Peyer's patch (tissue), 4 donors: Measurements from ENCODE around the gene PXK. TPM values are rescaled to one million over a fixed set of nuclear protein-coding genes. Genes with fewer than 3 reads are reported as not detected.

Source experiments
- DNase-seq, 3 donors: peaks; one replicate each; pipeline ENCODE4 v3.0.0-alpha.2; 2017 to 2019
- H3K27ac ChIP-seq, 4 donors: fragments of 200-600 bp; sonication (generic); one replicate each; pipeline ENCODE4 v1.5.1; 2016 to 2019
- H3K27me3 ChIP-seq, 2 donors: fragments of 200-600 bp; sonication (generic); one replicate each; pipeline ENCODE4 v1.5.1; 2019
- H3K36me3 ChIP-seq, 3 donors: fragments of 200-600 bp; sonication (generic); one replicate each; pipeline ENCODE4 v1.5.1; 2016 to 2019
- H3K4me1 ChIP-seq, 4 donors: fragments of 200-600 bp; sonication (generic); one replicate each; pipeline ENCODE4 v1.5.1; 2016 to 2019
- H3K4me3 ChIP-seq, 4 donors: fragments of 200-600 bp; sonication (generic); 1 replicate in 3 of 4; 2 replicates in 1 of 4; pipeline ENCODE4 v1.5.1; 2016 to 2019; ENCODE audit warnings: mild to moderate bottlenecking in 1 of 4
- H3K9me3 ChIP-seq, 4 donors: fragments of 200-600 bp; sonication (generic); one replicate each; pipeline ENCODE4 v1.5.1; 2016 to 2019; ENCODE audit warnings: mild to moderate bottlenecking in 1 of 4
- CTCF ChIP-seq, 6 experiments: fragments of 450-650 bp in 4 of 6; fragments of 200-600 bp in 2 of 6; sonication (generic) in 1 of 6; IDR thresholded peaks; one replicate each; pipeline ENCODE4 v1.5.1; 2017 to 2019; ENCODE audit warnings: antibody characterized with exemption in 6 of 6, mild to moderate bottlenecking in 3 of 6, moderate library complexity in 1 of 6
- POLR2A ChIP-seq, 2 donors: fragments of 450-650 bp; IDR thresholded peaks; one replicate each; pipeline ENCODE4 v1.5.1; 2017; ENCODE audit warnings: antibody characterized with exemption in 2 of 2, mild to moderate bottlenecking in 2 of 2, moderate library complexity in 2 of 2
- total RNA-seq, 4 donors: library from RNA; depleted of rRNA; stranded (reverse); fragments of >200 nt; gene quantifications; one replicate each; pipeline ENCODE4 v1.1.0, GENCODE V29; 2016

Gene PXK
- total RNA-seq, 4 donors from 2014 or later = 15.3 to 73.4 (median 28.4) TPM

GRCh38 chr3:58298190-58298589 lies 34.5 kb upstream of the PXK start:
- no peaks in the 10 kb centered on the region for H3K4me1 ChIP-seq
- H3K9me3 ChIP-seq = peaks cover 0 to 5% (median 0%) of the 10 kb centered on the region in 4 donors
- TF ChIP-seq CTCF (IDR thresholded peaks at IDR 0.05) (no peak), POLR2A (IDR thresholded peaks at IDR 0.05) (no peak)
- H3K4me3 ChIP-seq = no peak overlapping the region
- H3K27ac ChIP-seq = no peak overlapping the region
- H3K36me3 ChIP-seq = no peaks in the 10 kb centered on the region
- no peak for DNase-seq
- no peaks in the 10 kb centered on the region for H3K27me3 ChIP-seq

GRCh38 chr3:58299075-58299474 lies 33.6 kb upstream of the PXK start:
- Histone ChIP-seq H3K36me3 (no peaks in the 10 kb centered on the region), H3K4me1 (no peaks in the 10 kb centered on the region), H3K27me3 (no peaks in the 10 kb centered on the region), H3K9me3 (peaks cover 0 to 5% (median 0%) of the 10 kb centered on the region in 4 donors), H3K4me3 (no peak overlapping the region), H3K27ac (no peak overlapping the region)
- no peak for TF ChIP-seq POLR2A (IDR thresholded peaks at IDR 0.05)
- TF ChIP-seq CTCF (IDR thresholded peaks at IDR 0.05) = no peak
- DNase-seq = no peak

GRCh38 chr3:58299839-58300516 lies 32.7 kb upstream of the PXK start:
- Histone ChIP-seq H3K36me3 (no peaks in the 10 kb centered on the region), H3K4me3 (no peak overlapping the region), H3K4me1 (no peaks in the 10 kb centered on the region), H3K9me3 (peaks cover 0 to 4% (median 0%) of the 10 kb centered on the region in 4 donors), H3K27ac (no peak overlapping the region), H3K27me3 (no peaks in the 10 kb centered on the region)
- no peak for DNase-seq
- peak in 5 of 6 experiments; percentile 25 to 70 (median 59) for TF ChIP-seq CTCF (IDR thresholded peaks at IDR 0.05)
- TF ChIP-seq POLR2A (IDR thresholded peaks at IDR 0.05) = no peak

- H3K4me3 ChIP-seq = peak within 1 kb of the TSS; percentile 61 to 99 (median 72)
- H3K4me1 ChIP-seq = peaks cover 0 to 26% (median 4%) of the 10 kb centered on the region in 4 donors
- peaks cover 0 to 18% (median 0%) of the 10 kb centered on the region in 3 donors for H3K36me3 ChIP-seq
- H3K27me3 ChIP-seq = no peaks in the 10 kb centered on the region
- H3K9me3 ChIP-seq = no peaks in the 10 kb centered on the region
- DNase-seq = peak; percentile 95 to 100 (median 99)
- peak within 1 kb of the TSS; percentile 84 to 98 (median 96) for H3K27ac ChIP-seq
- TF ChIP-seq CTCF (IDR thresholded peaks at IDR 0.05) (peak; percentile 96 to 99 (median 98)), POLR2A (IDR thresholded peaks at IDR 0.05) (peak; percentile 48 to 76)
These were observed 26.6 kb upstream of the PXK start, which contains the start of the genes HTD2 and RPP14 for GRCh38 chr3:58305882-58306711. Gene HTD2, plus strand, starts transcription at chr3:58306520. Its CDS starts 11,094 bp downstream, at chr3:58317614. Gene RPP14, plus strand, starts transcription at chr3:58306245. Its CDS starts 4,085 bp downstream, at chr3:58310330.

- Histone ChIP-seq H3K9me3 (no peaks in the 10 kb centered on the region), H3K4me1 (peaks cover 0 to 26% (median 4%) of the 10 kb centered on the region in 4 donors), H3K27me3 (no peaks in the 10 kb centered on the region), H3K27ac (peak overlapping the region; percentile 84 to 98 (median 96)), H3K36me3 (peaks cover 0 to 34% (median 0%) of the 10 kb centered on the region in 3 donors), H3K4me3 (peak overlapping the region; percentile 61 to 99 (median 72))
- TF ChIP-seq CTCF (IDR thresholded peaks at IDR 0.05) = peak in 5 of 6 experiments; percentile 39 to 59 (median 53)
- TF ChIP-seq POLR2A (IDR thresholded peaks at IDR 0.05) = no peak
- peak in 2 of 3 donors; percentile 72 to 75 for DNase-seq
These were observed 25.0 kb upstream of the PXK start for GRCh38 chr3:58307639-58308215.
